Activated naive CD4-positive, alpha-beta T cell treated with anti-CD3 and anti-CD28 coated beads, Interleukin-2, amount 50 U/mL, for 16 hours (primary cell): ENCODE measurements around the gene SLC25A45.
"Not testable (repeated sequence)": the region's sequence is repeated elsewhere in the genome, so short reads cannot be mapped to it uniquely, and the experiment has no call there.

ENCODE experiments used
- DNase-seq: peaks from one replicate; pipeline ENCODE4 v3.0.0-alpha.2; 2020

SLC25A45 gene

DNA sequence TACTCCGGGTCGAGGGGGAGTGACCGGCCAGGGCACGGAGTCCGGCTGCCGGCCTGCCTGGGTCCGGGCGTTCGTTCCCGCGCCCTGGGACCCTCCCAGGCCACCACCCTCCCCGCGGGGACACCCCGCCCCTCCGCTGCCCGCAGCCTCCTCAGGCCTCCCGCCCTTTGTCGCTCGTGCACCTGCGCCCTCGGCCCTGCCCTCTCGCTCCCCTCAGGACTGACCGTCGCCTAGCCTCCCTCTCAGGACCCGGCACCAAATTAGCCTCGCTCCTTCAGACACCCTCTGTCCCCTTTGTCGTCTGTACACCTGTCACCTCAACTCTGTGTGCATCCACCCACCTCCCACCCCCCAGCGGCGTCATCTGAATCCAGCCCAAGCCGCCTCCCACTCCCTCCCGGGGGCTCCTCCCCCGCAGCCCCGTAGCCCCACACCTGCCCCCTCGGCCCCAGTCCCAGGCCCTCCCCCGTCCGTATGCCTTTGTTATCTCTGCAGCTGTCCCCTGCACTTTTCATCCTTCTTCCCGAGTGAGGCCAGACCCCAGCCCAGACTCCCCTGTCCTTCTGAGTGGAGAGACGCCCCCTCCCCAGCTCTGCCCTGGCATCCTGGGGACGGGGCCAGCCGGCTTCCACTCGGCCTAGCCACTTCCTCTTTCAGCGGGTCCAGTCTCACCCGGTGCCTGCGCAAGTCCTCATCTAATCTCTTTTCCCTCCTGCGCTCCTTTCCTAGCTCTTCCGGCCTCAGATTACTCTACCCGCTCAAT is 27.3 kb downstream of the SLC25A45 start:
- peak; percentile 70 for DNase-seq

DNA sequence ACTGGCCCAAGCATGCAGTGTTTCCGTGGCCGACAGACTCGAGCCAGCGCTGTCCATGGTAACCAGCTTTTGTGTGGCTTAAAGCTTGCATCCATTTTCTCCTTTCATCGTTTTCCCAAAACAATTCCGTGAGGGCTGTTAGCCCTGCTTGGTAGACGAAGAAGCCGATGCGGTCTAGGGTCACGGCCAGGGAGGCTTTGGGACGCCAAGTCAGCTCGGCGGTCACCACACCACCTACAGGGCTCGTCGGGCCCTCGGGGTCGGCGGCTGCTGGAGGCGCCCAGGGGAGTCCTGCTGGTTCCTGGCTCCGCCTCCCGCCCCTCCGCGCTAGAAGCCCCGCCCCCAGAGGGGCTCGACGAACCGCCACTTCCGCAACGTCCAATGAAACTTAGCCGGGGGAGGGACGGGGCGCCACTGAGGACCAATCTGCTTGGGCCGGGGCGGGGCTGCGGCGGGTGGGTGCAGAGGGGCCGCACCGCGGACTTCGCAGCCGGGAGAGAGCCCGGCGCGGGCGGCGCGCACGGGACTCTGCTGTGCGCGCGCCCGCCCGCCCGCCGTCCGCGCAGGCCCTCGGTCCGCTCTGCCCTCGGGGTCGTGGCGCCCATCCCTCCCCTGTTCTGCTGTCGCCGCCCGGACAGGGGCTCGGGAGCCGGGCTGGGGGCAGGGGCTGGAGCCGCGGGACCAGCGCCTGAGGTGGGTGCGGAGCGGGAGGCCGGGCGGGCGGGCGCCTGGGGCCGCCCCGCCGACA is 28.0 kb downstream of the SLC25A45 start, which contains the start of gene TIGD3:
TSS of gene TIGD3 (plus strand) at position 487 of the 748 bp plus-strand sequence. CDS start 1,058 bp downstream, outside the sequence.
- DNase-seq: peak; percentile 97

DNA sequence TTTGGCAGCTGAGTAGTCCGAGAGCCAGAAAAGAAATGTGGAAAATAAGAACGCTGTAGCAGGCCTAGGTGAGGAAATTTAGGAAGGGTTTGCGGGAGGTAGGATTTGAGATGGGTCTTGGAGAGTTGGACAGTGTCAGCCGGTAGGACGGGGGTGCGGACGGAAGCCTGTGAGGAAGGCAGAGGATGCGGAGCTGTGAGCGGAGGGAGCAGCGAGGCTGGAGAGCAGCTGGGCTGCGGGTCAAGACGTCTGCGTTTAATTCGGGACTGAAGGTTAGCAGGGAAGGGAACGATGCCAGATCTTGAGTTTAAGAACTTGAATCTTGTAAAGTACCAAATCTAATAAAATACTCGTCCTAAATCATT is 28.6 kb downstream of the SLC25A45 start:
- no peak for DNase-seq

DNA sequence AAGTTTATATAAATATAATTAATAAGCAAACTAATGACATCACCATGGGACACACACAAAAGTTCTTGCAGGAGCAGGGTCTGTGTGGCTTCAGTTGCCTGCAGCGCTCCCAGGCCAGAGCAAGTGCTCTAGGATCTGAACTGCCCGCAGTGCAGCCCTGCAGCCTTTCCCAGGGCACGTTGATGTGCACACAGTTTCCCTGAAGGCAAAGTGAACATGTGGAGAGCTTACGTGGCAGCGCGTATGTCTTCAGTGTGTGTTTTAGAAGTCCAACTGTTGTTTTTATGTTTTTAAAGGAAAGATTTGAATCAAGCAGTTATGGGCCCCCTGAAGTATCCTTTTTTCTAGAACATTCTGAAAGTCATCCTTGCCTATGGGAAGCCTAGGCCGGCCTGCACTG is 29.1 kb downstream of the SLC25A45 start:
- no peak for DNase-seq

DNA sequence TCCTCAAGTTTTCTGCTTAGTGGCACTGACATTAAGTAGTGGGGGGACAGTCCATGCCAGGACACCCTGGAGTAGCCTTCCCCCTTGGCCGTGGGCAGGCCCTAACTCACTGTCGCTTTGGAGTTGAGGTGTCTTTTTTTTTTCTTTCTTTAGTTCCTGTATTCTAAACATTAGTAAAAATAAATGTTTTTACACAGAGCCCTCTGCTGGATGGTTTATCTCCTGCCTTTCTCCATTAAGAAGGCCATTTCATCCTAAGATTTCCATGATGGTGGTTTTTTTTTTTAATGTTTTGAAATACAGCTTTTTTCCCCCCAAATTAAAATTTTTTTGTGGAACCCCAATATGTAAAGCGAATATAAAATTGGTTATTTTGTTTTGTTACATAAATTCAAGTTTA is 29.7 kb downstream of the SLC25A45 start:
- DNase-seq: no peak

DNA sequence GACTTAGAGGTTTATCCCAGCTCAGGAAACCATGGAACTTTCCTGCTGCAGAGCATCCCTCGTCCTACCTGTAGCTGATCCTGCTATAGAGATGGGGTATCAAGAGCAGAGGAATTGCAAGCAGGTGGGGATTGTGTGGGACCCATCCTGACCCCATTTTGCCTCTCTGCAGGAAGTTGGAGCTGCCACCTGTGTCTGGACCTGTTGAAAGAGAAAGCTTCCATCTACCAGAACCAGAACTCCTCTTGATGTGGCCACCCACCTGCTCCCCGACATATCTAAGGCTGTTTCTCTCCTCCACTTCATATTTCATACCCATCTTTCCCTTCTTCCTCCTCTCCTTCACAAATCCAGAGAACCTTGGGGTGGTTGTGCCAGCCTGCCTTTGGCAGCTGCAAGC is 30.9 kb downstream of the SLC25A45 start:
- DNase-seq: no peak

DNA sequence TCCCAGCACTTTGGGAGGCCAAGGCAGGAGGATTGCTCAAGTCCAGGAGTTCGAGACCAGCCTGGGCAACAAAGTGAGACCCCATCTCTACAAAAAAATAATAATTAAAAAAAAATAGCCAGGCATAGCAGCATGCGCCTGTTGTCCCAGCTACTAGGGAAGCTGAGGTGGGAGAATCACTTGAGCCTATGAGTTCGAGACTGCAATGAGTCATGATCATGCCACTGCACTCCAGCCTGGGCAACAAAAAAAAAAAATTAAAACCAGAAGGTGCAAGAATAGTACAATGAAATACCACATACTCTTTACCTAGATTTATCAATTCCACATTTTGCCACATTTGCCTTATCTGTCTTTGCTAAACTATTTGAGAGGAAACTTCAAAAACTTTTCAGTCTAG is 40.6 kb downstream of the SLC25A45 start:
- no peak for DNase-seq

DNA sequence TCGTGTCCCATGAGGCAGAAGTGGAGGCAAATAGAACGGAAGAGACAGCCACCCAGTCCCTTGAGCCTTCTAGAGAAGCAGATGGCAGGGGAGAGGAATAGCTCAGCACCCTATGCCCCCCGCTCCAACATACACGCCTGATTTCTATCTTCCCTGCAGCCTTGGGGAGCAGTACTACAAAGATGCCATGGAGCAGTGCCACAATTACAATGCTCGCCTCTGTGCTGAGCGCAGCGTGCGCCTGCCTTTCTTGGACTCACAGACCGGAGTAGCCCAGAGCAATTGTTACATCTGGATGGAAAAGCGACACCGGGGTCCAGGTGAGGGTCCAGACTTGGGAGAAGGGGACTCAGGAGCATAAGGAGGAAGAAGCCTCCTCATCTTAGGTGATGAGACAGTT is 42.2 kb downstream of the SLC25A45 start:
- no peak for DNase-seq

DNA sequence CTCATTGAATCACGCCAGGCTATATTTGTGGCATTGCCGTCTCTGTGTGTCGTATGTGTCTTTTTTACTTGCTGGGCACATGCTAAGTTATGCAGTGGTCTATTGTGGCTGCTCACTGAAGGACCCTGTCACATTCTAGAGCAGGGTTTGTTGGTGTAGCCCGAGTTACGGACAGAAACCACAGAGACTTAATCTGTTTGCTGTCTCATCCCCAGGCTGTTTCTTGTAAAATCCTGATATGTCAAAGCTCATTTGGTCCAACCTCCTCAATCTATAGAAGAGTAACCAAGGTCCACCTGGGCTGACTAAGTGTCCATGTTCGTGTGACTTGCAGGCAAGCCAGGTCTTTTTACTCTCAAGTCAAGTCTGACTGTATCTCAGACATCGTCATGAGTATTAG is 43.8 kb downstream of the SLC25A45 start:
- DNase-seq: no peak

DNA sequence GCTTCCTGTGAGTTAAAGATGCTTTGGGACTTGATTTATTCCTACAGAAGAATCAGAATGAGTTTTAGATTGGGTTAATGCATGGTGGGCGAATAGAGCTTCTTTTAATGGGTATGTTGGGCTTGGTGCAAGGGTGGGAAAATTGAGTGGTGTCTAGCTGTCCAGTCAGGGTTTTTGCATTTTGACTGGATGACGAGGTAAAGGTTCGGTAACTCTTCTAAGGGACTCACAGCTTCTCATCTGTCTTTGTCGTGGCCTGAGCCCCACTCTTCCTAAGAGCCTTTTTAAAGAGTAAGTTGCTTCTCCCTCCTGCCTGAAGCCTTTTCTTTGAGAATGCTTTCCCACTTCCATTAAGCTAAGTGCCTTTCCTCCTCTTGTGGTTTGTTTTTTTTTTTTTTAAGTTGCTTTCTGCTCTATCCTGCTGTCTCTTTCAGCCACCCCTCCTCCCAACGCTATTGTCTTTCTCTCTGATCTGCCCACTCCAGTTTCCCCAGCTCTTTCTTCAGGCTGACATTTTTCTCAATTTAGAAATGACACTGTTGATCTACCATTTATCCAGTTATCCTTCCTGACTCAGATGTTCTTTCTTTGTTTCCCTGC is 47.6 kb downstream of the SLC25A45 start:
- DNase-seq: no peak

DNA sequence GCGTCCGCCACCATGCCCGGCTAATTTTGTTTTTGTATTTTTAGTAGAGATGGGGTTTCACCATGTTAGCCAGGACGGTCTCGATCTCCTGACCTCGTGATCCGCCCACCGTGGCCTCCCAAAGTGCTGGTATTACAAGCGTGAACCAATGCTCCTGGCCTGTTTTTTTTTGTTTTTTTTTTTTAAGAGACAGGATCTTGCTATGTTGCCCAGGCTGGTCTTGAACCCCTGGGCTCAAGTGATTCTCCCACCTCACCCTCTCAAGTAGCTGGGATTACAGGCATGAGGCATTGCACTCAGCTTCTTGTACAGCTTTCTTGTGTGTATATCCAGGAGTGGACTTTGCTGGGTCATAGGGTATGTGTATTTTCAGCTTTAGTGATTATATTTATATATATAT is 49.9 kb downstream of the SLC25A45 start:
- not testable (repeated sequence) for DNase-seq

DNA sequence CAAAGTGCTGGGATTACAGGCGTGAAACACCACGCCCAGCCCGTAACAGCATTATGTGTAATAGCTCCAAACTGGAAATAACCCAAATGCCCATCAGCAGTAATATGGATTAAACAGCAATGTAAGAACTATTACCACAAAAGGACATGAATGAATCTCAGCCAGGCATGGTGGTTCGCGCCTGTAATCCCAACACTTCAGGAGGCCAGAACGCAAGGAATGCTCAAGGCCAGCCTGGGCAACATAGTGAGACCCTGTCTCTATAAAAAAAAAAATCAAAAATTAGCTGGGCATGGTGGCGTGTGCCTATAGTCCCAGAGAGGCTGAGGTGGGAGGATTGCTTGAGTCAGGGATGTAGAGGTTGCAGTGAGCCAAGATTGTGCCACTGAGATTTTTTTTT is 51.9 kb downstream of the SLC25A45 start:
- no peak for DNase-seq

DNA sequence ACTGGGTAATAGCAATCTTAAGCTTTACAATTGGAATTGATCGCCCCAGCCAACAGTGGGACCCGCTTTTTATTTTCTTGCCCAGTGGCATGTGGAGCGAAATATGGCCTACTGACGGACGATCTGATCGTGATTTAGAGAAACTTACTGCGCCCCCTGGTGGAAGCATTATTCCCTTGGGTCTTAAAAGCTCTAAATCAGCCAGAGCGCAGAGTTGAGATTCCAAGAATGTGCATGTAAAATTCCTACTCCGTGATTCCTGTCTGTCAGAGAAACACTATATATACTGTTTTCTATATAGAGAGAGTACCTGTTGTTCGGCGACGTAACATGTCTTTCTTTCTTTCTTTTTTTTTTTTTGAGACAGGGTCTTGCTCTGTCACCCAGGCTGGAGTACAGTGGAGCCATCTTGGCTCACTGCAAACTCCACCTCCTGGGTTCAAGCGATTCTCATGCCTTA is 52.5 kb downstream of the SLC25A45 start:
- DNase-seq: peak; percentile 82

DNA sequence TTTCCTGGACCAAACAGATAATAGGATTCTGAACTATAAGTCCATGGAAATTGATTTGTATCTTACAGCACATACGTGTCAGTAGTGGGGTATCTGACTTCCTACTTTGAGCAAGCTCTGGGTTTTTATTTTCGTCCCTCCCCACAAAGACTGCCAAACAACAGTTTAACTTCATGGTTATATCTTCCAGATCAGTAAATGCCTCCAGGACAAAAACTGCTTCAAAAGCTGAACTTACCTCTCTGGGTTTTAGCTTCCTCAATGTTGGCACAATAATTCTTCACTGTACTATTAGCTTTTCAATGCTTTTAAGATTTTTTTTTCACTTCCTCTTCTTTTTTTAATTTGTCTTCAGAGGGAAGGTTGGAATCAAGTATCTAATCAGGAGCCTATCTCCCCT is 53.0 kb downstream of the SLC25A45 start:
- DNase-seq: no peak

DNA sequence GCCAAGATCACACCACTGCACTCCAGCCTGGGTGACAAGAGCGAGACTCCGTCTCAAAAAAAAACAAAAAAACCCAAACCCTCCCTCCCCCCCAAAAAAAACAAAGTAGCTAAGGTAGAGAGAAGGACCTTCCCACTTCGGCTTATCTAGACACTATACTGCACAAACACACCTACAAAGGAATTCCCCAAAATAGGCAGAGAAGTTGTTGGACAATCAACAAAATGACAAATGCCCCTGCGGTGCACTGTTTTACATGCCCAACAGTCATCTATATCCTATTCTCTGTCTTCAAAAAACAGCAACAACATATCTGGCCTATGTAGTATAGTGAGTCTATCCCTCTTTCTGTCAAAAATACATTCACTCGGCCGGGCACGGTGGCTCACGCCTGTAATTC is 55.4 kb downstream of the SLC25A45 start:
- no peak for DNase-seq

DNA sequence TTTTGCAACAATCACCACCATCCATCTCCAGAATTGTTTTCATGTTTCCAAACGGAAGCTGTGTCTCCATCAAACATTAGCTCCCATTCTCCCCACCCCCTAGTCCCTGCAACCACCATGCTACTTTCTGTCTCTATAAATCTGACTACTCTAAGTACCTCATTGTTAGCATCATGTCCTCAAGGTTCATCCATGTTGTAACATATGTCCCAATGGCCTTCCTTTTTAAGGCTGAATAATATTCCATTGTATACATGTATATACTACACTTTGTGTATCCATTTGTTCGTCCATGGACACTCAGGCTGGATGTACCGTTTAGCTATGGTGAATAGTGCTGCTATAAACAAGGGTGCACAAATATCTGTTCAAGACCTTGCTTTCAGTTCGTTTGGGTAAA is 57.0 kb downstream of the SLC25A45 start:
- DNase-seq: no peak
